HG03520 (cell line): ENCODE results near the gene MDN1.

Experiments used
- ATAC-seq: cut with Tn5 transposase; IDR thresholded peaks from one replicate; pipeline ENCODE4 v1.9.1; 2021; ENCODE audit warnings: mild to moderate bottlenecking, moderate library complexity; ENCODE audit not compliant: unreplicated experiment

The MDN1 gene

DNA sequence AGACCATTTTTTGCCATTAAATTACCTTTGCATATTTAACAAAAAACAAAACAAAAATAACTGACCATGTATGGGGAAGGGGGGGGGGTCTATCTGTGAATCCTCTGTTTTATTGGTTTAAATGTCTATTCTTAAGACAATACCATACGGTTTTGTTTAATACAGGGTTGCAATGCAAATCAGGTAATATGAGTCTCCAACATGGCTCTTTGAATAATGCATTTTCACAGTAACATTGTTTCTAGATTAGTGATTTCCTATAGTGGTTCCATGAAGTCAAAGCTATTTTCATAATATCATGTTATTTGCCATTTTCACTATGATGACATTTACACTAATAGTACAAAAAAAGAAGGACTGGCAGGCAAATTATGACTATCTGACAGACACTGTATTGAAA lies 116.3 kb downstream of the MDN1 start:
- ATAC-seq: no peak

DNA sequence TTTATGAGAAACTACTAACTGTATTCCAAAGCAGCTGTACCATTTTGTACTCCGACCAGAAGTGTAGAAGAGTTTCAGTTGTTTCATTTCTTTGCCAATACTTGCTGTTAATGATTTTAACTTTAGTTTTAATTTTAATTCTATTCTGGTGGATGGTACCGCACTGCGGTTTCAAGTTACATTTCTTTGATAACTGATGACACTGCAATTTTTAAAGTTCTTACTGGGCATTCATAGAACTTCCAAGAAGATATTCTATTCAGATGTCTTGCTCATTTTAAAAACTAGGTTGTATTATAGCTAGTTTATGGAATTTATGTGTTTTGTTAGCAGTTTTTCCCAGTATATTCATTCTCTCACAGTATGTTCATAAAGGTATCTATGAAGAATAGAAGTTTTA lies 117.2 kb downstream of the MDN1 start:
- ATAC-seq: no peak

DNA sequence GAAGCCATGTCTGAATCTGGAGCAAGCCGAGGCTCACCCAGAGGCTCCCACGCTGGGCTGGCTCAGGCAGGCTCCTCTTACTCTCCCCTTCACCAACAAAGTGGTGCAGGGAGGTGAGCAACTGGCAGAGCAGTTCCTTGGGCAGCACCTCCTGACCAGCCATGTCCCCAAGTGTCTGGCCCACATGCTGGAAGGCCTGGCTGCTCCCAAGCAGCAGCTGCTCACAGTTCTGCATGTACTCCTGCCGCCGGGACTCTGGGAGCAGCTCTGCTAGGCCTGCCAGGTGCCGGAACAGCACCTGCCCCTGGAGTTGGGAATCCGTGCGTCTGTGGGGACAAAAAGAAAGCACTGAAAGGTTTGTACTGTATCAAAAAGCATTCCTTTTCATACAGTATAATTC lies 123.9 kb downstream of the MDN1 start:
- no peak for ATAC-seq

DNA sequence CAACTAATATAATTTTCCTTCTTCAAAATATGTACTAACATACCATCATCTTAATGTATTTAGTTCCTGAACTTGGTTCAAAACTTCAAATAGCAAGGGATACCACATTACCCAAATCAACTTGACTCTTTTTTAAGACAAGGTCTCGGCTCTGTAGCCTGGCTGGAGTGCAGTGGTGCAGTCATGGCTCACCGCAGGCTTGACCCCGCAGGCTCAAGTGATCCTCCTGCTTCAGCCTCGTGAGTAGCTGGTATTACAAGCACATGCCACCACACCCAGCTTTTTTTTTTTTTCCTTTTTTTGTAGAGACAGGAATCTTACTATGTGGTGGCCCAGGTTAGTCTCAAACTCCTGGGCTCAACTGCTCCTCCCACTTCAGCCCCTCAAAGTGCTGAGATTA lies 125.2 kb downstream of the MDN1 start:
- ATAC-seq: no peak

DNA sequence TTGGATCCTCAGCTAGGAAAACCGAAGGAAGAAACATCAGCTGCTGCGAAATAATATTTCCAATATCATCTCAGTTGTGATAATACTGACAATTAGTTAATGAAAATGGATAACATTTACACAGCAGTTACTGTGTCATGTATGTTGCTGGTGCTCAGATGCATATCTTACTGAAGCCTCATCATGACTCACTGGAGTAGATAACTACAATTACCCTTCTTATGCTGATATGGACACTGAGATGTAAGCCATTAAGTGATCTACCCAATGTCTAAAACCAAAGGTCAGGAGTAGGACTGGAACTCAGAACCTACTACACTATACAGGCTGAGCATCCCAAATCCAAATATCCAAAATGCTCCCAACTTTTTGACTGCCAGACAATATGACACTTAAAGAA lies 126.4 kb downstream of the MDN1 start:
- no peak for ATAC-seq

DNA sequence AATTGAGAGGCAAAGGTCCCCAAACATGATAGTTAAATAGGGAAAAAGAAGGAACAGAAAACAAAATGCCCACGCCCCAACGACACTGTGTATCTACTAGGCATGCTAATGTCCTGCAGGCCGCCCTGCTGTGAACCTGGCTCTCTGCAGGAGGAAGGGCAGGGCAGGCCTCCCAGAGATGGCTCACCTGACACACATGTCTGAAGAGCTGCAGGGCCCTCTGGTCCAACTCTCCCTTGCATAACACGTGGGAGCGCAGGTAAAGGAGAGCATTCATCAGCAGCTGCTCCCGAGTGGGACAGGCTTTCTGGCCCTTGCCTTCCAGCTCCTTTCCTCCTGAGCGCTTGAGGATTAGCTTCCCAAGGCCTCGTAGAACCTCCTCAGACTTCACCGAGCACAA lies 127.3 kb downstream of the MDN1 start:
- no peak for ATAC-seq

DNA sequence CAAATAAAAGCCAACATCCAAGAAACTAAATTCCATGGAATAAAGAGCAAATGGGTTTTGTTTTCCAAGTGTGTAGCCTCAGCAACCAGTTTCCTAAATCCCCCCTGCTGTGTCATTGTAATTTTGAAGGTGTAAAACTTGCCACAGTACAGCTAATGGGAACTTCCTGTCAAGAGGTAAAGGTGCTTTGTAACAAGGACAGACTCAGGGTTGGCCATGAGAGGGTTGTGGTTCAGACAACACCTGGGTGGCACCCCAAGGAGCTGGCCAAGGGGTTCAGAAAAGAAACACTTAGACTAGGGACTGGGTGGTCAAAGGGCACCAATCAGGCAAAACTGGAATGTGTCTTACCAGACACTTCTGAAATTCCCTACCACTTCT lies 128.7 kb downstream of the MDN1 start:
- ATAC-seq: no peak

DNA sequence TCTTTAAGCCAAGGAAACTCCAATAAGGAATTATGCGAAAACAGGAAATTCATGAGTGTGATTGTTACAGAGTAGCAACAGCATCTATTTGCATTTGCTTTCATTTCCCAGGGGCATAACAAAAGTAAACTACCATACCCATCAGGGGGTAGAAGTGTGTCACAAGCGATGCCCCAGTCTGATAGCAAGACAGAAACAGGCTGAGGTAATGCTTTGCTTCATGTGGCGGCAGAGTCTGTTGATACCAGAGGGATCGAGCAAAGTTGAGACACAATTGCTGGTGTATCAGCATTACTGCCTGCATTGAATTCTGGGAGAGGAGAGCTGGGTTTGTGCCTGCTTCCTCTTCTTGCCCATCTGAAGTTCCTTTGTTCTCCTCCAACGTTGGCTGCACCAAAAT lies 129.9 kb downstream of the MDN1 start:
- ATAC-seq: no peak

DNA sequence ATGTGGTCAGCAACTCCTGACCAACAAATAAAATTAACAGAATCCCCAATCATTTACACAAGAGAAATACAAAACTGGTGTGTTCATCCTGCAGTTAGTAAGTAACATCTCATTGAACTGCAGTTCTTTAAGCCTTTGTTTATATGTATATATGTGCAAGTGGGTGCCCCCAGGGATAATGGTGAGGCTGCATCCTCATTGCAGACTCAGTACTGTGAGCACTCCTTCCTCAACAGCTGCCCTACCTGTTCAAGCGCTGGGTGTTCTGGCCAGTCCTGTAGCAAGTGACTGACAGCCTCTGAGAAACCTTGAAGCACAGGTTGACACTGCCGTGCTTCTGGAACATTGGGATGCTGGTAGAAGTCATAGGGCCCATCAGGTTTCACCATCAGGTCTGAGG lies 131.3 kb downstream of the MDN1 start:
- ATAC-seq: no peak

DNA sequence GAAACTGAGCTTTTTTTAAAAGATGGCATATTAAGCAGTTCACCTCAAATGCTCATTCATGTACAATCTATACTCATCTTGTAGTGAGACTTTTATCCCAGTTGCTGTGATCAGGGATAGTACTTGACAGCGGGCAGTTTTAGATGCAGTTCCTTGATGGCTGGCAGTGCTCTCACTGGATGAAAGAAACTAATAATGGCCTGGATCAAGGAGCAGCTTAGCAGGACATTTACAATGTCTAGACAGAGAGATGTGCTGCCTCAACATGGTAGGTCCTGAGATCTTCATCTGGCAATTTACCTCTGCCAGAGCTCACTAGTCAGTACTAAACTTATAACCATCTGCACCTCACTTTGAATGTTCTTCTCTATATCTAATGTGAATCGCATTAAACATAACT lies 134.3 kb downstream of the MDN1 start:
- no peak for ATAC-seq

DNA sequence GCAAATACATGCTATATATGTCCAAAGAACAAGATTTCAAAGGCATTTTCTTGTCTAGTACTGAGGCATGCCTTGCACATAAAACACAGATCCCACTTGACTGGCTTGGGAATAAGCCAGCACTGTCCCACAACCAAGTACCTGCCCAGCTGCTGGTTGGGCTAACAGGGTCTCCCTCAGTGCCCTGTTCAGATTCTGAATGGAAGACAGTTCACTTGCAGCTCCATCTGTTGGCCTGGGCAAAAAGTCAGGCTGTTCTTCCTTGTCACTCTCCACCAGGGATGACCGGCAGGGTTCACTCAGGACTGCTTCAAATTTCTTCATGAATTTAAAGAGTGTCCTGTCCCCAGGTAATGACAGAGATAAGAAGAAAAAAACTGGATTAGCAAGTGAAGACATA lies 136.6 kb downstream of the MDN1 start:
- ATAC-seq: no peak

DNA sequence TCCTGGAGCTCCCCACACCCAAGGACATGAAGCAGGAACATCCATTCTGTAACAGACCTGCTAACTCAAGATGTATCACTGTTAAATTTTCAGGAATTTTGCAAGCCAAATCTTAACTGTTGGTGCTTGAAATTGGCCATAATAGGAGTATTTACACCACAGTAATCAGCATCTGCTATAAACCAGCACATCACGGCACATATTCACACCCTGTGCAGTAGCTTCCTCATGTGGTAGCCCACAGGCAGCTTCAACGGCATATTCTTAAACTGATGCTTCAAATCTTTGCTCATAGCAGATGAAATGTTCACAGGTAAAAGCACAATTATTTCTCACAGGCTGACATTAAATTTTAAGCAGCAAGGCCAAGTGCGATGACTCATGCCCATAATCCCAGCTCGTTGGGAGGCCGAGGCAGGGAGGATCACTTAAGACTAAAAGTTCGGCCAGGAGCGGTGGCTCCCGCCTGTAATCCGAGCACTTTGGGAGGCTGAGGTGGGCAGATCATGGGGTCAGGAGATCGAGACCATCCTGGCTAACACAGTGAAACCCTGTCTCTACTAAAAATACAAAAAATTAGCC lies 137.5 kb downstream of the MDN1 start:
- no peak for ATAC-seq

DNA sequence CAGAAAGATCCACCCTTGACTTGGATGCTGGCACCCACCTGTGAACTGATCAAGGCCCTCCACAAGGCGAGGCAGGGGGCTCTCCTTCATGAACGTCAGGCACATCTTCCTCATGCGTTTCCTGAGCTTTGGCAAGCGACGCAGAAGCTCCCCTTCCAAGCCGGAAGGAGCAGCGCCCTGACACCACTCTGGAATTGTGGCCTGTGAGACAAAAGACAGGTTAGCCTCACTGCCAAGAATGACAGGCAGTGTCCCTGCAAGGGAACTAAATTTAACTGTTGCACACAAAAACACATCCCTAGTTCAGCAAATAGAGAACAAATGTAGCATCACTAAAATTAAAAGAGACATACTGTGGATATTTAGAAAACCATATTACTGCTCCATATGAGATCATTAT lies 139.0 kb downstream of the MDN1 start:
- ATAC-seq: no peak

DNA sequence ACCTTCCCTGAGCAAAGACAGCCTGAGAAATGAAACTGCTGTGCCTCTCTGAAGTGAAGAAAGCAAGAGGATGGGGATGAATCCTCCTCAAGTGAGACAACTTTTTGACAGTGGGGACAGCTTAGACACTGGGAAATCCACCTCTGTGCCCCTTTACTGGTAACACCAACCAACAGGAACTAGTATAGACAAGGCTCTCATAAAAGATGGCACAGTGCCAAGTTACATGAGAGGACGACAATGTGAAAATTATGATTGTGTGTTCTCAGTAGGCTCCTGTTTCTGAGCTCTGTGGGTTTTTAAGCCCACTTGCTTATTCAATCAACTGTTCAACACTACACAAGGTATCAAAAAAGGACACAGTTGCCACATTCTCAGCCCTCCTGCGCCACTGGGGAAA lies 139.4 kb downstream of the MDN1 start:
- ATAC-seq: no peak

DNA sequence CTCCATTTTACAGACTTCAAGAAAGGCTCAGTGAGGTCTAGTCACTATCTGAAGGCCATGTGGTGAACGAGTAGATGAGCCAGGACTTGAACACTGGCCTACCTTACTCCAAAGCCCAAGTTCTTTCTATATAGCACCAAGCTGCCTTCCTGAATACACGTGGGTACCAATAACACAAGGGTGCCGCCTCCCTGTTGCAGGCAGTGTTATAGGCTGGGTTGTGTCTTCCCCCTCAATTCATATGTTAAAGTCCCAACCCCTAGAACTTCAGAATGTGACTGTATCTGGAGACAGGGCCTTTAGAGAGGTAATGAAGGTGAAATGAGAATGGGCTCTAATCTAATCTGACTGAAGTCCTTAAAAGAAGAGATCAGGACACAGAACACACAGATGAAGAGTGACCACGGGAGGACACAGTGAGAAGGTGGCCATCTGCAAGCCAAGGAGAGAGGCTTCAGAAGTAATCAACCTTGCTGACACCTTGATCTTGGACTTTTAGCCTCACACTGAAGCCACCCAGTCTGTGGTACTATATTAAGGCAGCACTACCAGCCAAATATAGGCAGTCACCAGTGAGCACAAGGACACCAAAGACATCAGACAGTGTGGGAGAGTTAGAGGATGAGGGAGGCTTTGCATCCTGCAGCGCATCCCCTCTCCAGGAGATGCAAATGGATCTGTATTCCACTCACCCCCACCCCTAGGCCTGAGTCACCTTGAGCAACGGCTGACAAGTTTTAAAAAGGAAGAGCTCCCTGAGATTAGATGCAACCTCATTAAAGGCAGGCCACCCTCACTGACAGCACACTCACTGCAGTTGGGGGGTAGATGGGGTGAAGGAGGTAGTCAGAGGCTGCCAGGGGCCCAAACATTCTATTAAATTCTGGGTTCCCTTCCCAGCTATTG lies 140.1 kb downstream of the MDN1 start:
- ATAC-seq: no peak

DNA sequence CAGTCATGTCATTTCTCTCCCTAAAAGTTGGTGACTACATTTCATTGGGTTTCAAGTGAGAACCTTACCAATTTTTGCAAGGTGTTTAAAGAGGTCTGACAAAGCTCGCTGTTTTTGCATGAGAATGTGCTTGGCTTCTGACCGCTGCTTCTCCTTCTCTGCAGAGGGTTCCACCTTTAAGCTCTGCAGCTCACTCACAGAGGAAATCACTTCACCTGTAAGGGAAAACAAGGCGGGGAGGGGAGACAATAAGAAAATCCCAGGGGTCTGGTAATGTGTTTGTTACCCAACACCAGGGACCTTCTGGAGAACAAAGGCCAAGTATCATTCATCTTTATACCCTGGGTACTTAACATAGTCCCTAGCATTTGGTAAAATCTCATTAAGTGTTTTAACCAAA lies 141.1 kb downstream of the MDN1 start:
- no peak for ATAC-seq

DNA sequence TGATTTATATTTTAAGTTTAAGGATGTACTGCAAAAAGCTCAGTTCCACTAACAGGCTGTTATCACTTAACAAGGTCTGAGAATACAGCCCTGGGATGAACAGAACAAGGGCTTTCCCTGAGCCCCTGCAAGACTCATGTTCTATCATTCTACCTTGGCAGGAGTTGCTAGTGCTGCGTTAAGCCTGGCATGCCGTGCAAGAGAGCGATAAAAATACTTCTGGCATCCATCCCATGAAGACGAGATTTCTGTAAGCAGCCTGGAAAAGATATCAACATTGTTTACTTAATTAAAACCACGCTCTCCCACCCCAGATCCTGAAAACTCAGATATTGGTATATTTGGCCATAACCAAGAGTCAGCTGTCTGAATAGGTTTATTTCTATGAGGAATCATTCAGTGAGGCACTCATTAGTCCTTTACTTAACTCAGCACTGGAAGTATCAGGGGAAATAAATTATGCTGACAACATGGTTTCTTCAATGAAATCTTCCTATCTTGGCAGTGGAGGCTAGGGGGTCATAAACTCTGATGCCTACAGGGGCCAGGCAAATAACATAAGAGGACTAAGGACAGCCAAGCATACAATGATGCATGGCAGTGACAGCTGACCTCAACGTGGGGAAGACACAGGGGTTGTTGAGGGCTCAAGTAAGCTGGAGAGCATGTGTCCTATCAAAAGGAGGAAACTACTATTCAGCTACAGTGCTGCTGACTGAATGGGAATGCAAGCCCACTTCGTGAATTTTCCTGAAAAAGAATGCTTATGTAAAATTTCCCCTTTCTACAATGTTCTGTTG lies 143.4 kb downstream of the MDN1 start:
- ATAC-seq: no peak

DNA sequence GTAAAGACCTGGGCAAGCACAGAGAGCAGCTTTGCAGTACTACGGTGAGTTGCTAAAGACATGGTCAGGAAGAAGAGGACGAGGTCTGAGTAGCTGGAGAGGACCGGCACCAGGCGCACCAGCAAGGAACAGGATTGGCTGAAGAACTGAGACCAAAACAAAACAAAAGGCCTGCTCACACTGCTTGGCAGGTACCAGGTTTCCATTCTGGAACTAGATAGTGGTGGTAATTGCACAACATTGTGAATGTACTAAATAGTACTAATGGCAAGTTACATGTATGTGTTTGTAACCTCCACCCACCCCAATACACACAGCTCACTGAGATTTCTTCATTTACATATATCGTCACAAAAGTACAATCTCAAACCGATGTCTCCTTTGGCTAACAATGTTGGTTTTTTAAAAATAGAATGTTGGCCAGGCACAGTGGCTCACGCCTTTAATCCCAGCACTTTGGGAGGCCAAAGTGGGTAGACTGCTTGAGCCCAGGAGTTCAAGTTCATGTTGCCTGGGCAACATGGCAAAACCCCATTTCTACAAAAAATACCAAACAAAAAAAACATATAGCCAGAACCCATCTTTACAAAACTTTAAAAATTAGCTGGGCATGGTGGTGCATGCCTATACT lies 148.5 kb downstream of the MDN1 start:
- ATAC-seq: no peak

DNA sequence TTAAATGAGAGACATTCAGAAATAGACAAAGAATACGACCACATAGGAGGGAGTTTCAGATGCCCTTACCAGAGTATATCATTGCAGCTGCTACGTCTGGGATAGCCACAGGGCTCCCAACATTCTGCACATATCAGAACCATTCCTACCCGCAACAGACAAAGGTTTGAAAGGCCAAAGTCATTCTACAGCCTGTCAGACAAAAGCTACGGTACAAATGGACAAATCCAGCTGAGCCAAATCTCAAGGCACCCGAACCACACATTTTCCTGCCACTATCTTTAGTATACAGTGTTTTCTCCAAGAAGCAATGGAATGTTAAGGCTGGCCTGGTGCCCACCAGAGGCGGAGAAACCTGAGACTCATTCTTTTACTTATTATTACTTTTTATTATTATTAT lies 150.6 kb downstream of the MDN1 start:
- ATAC-seq: no peak

DNA sequence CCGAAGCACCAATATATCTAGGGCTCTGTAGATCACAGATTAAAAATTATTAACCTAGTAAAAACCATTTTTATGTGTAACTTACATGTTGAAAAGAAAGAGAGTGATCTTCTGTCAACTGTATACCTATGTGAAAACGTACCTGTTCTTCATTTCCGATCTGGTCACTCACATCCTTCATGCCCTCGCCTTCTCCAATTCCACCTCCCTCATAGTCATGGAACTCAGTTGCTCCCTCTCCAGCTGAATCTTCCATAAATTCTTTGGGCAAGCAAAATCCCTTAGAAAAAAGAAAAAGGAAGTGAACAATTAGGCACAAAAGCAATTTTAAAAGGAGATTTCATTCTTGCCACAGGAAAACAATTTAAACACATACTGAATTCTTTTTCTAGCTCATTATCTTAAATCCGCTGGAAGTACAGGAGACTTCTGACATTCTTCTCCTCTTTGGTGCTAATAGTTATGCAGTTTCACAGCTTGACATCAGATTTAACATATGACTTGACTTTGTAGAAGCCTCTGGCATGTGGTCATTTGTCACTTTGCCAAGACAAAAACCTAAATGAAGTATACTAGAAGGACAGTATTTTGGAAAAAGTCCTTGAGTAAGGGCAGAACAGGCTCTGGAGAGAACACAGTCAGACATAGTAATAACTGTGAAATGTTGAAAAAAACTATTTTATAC lies 151.6 kb downstream of the MDN1 start:
- ATAC-seq: no peak

DNA sequence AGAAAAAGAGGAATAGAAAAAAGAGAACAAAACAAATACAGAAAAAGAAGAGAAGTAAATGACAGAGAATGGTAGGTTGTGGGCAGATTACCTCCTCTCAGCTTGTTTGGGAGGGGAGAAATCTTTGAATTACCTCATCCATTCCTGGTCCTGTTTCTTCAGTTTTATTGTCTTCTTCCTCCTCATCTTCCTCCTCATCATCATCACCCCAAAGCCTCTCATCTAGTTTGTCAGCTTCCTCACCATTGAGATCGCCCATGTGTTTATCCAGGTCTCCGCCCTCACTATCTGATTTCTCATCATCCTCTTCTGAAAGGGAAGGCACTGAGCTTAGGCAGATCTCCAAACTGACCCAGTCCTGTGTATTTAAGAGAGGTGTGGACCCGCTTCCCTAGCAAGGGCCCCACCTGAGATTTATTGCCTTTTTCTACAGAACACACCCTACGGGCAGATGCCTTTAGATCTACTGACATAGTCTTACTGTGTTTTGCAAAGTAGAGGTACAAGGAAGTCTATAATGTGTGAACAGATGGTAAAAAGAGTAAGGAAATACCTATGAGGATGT lies 156.9 kb downstream of the MDN1 start:
- ATAC-seq: no peak
